Left lung (tissue), 10 donors: ENCODE results near the gene HS3ST6. TPM values are rescaled to one million over a fixed set of nuclear protein-coding genes. Genes with fewer than 3 reads are reported as not detected.

Experiments
- ATAC-seq: fragments of 200-7000 bp; cut with Tn5 transposase; one replicate; pipeline ENCODE4 v1.9.1; 2020; ENCODE audit warnings: moderate library complexity
- DNase-seq, 4 donors: peaks; one replicate each; pipeline ENCODE4 v3.0.0-alpha.2; 2013 to 2020
- H3K27ac ChIP-seq, 2 donors: fragments of 200-600 bp; sonication (generic) in 1 of 2; one replicate each; pipeline versions ENCODE4 v1.5.0 to v1.8.0; 2020 to 2021
- H3K27me3 ChIP-seq, 2 donors: fragments of 200-600 bp; sonication (generic) in 1 of 2; one replicate each; pipeline versions ENCODE4 v1.5.0 to v1.8.0; 2020 to 2021
- H3K36me3 ChIP-seq, 2 donors: fragments of 200-600 bp; sonication (generic) in 1 of 2; one replicate each; pipeline versions ENCODE4 v1.5.0 to v1.8.0; 2020 to 2021
- H3K4me1 ChIP-seq, 2 donors: fragments of 200-600 bp; one replicate each; pipeline ENCODE4 v1.8.0; 2021
- H3K4me3 ChIP-seq, 2 donors: fragments of 200-600 bp; sonication (generic) in 1 of 2; one replicate each; pipeline versions ENCODE4 v1.5.0 to v1.8.0; 2020 to 2021; ENCODE audit warnings: mild to moderate bottlenecking in 1 of 2
- H3K9me3 ChIP-seq, 2 donors: fragments of 200-600 bp; sonication (generic) in 1 of 2; one replicate each; pipeline versions ENCODE4 v1.5.0 to v1.8.0; 2020 to 2021
- intact Hi-C, 2 donors: fragments of 100-400 bp; cut with DNase I; formaldehyde crosslinking; loops; one replicate each; pipeline versions ENCODE4 v1.11.2 to v1.14.2; 2022
- polyA plus RNA-seq, 6 donors: library from polyadenylated mRNA; unstranded; fragments of 120-200 nt; gene quantifications; one replicate each; pipeline ENCODE4 v1.2.1, GENCODE V29; 2013; ENCODE audit not compliant: insufficient read length in 6 of 6
- total RNA-seq, 2 donors: library from RNA; stranded (reverse); fragmentation: NEBNext Ultra II Directional; extraction: Animal tissue kit (Norgen Biotek cat#: 25700); gene quantifications; one replicate each; pipeline ENCODE4 v1.2.1, GENCODE V29; 2021
- TF ChIP-seq, protein P1 (sequence below), 2 donors: fragments of 200-600 bp; sonication (generic) in 1 of 2; IDR thresholded peaks; one replicate each; pipeline versions ENCODE4 v1.5.0 to v1.8.0; 2021; ENCODE audit warnings: antibody characterized with exemption in 2 of 2
- donor health status: DM: no; HTN: yes; CAD: no.
- donor health status: DM: no; HTN: no; CAD: no.

HS3ST6 gene
- total and polyA plus RNA-seq, 8 donors, result 0.13 to 1.4 (median 0.18) TPM; not detected in 4

DNA sequence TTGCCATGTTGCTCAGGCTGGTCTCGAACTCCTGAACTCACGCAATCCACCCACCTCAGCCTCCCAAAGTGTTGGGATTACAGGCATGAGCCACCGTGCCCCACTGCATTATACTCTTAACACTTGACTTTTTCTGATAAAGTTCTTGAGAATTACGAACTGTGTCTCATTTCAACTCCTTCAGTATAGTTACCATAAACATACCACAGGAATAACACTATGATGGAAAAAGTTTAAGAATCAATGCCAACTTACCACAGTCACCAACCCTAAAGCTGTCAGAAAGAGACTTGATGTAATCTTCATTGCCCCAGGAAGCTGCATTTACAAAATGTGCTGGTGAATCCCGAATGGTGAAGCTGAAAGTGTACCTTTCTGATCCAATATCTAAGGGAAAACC is 56.5 kb downstream of the HS3ST6 start:
- no peaks in the 10 kb centered on the region for H3K4me1 ChIP-seq
- DNase-seq (no peak), ATAC-seq (no peak)
- no peaks in the 10 kb centered on the region for H3K36me3 ChIP-seq
- no peaks in the 10 kb centered on the region for H3K9me3 ChIP-seq
- H3K4me3 ChIP-seq, result no peak overlapping the region
- no peak overlapping the region for H3K27ac ChIP-seq
- TF ChIP-seq, protein P1, sequence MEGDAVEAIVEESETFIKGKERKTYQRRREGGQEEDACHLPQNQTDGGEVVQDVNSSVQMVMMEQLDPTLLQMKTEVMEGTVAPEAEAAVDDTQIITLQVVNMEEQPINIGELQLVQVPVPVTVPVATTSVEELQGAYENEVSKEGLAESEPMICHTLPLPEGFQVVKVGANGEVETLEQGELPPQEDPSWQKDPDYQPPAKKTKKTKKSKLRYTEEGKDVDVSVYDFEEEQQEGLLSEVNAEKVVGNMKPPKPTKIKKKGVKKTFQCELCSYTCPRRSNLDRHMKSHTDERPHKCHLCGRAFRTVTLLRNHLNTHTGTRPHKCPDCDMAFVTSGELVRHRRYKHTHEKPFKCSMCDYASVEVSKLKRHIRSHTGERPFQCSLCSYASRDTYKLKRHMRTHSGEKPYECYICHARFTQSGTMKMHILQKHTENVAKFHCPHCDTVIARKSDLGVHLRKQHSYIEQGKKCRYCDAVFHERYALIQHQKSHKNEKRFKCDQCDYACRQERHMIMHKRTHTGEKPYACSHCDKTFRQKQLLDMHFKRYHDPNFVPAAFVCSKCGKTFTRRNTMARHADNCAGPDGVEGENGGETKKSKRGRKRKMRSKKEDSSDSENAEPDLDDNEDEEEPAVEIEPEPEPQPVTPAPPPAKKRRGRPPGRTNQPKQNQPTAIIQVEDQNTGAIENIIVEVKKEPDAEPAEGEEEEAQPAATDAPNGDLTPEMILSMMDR (IDR thresholded peaks at IDR 0.05), result no peak
- intact Hi-C loops, result no loop called here
- H3K27me3 ChIP-seq, result peaks cover 18 to 83% of the 10 kb centered on the region in 2 donors

Other genes starting within 250 kb of the HS3ST6 start
- gene JPT2, start 240.1 kb downstream of the HS3ST6 start, total RNA-seq, result 10 to 100 TPM; 72.2 to 72.3 TPM
- 10 to 100 TPM; 64.8 to 79.5 (median 72.4) TPM for gene JPT2, start 240.1 kb downstream of the HS3ST6 start, polyA plus RNA-seq
- gene MAPK8IP3, start 212.2 kb downstream of the HS3ST6 start, total RNA-seq, result 10 to 100 TPM; 51.7 to 66.0 TPM
- 10 to 100 TPM; 48.1 to 85.9 (median 71.8) TPM for gene MAPK8IP3, start 212.2 kb downstream of the HS3ST6 start, polyA plus RNA-seq
- 10 to 100 TPM; 54.6 to 62.9 TPM for gene NME3, start 146.9 kb downstream of the HS3ST6 start, total RNA-seq
- gene NME3, start 146.9 kb downstream of the HS3ST6 start, polyA plus RNA-seq, result 10 to 100 TPM; 19.9 to 43.8 (median 30.2) TPM
- 10 to 100 TPM; 19.2 to 25.3 TPM for gene EME2, start 145.6 kb downstream of the HS3ST6 start, total RNA-seq
- 10 to 100 TPM in 1 of 6 donors, 1 to 10 TPM in 5; 7.0 to 12.2 (median 8.7) TPM for gene EME2, start 145.6 kb downstream of the HS3ST6 start, polyA plus RNA-seq
- gene MRPS34, start 145.3 kb downstream of the HS3ST6 start, total RNA-seq, result 10 to 100 TPM; 72.5 to 91.5 TPM
- 10 to 100 TPM; 47.5 to 68.9 (median 58.4) TPM for gene MRPS34, start 145.3 kb downstream of the HS3ST6 start, polyA plus RNA-seq
- gene SPSB3, start 135.8 kb downstream of the HS3ST6 start, total RNA-seq, result 10 to 100 TPM; 30.5 to 36.2 TPM
- gene SPSB3, start 135.8 kb downstream of the HS3ST6 start, polyA plus RNA-seq, result 10 to 100 TPM; 23.6 to 40.0 (median 33.0) TPM
- 10 to 100 TPM; 44.0 to 47.9 TPM for gene NUBP2, start 135.5 kb downstream of the HS3ST6 start, total RNA-seq
- 10 to 100 TPM; 32.6 to 56.4 (median 41.0) TPM for gene NUBP2, start 135.5 kb downstream of the HS3ST6 start, polyA plus RNA-seq
- 1 to 10 TPM in 1 of 2 donors, under 1 TPM in 1; 0.37 to 2.2 TPM for gene IGFALS, start 124.7 kb downstream of the HS3ST6 start, total RNA-seq
- gene IGFALS, start 124.7 kb downstream of the HS3ST6 start, polyA plus RNA-seq, result 1 to 10 TPM; 1.8 to 3.3 (median 2.6) TPM
- 10 to 100 TPM; 47.1 to 62.0 TPM for gene HAGH, start 91.6 kb downstream of the HS3ST6 start, total RNA-seq
- 10 to 100 TPM; 21.0 to 29.9 (median 24.9) TPM for gene HAGH, start 91.6 kb downstream of the HS3ST6 start, polyA plus RNA-seq
- 10 to 100 TPM; 20.9 to 22.4 TPM for gene FAHD1, start 91.2 kb downstream of the HS3ST6 start, total RNA-seq
- gene FAHD1, start 91.2 kb downstream of the HS3ST6 start, polyA plus RNA-seq, result 10 to 100 TPM; 17.4 to 23.2 (median 19.0) TPM
- not detected for gene MEIOB, start 46.3 kb downstream of the HS3ST6 start, total RNA-seq
- gene MEIOB, start 46.3 kb downstream of the HS3ST6 start, polyA plus RNA-seq, result under 1 TPM; 0.37 to 0.75 (median 0.59) TPM
- 10 to 100 TPM; 26.1 to 66.7 TPM for gene MSRB1, start 24.8 kb upstream of the HS3ST6 start, total RNA-seq
- 10 to 100 TPM in 5 of 6 donors, 1 to 10 TPM in 1; 9.8 to 15.5 (median 14.4) TPM for gene MSRB1, start 24.8 kb upstream of the HS3ST6 start, polyA plus RNA-seq
- gene RPL3L, start 36.3 kb upstream of the HS3ST6 start, total RNA-seq, result under 1 TPM in 1 of 2 donors, not detected in 1; 0.13 TPM
- under 1 TPM in 5 of 6 donors, not detected in 1; 0.11 to 0.20 (median 0.16) TPM for gene RPL3L, start 36.3 kb upstream of the HS3ST6 start, polyA plus RNA-seq
- 100 to 1,000 TPM in 1 of 2 donors, 10 to 100 TPM in 1; 97.8 to 102 TPM for gene NDUFB10, start 41.1 kb upstream of the HS3ST6 start, total RNA-seq
- 10 to 100 TPM; 77.6 to 96.8 (median 90.0) TPM for gene NDUFB10, start 41.1 kb upstream of the HS3ST6 start, polyA plus RNA-seq
- 1,000 to 10,000 TPM; 1,832 to 2,162 TPM for gene RPS2, start 46.4 kb upstream of the HS3ST6 start, total RNA-seq
- gene RPS2, start 46.4 kb upstream of the HS3ST6 start, polyA plus RNA-seq, result 1,000 to 10,000 TPM; 2,190 to 2,607 (median 2,300) TPM
- not detected for gene RNF151, start 48.4 kb upstream of the HS3ST6 start, total RNA-seq
- under 1 TPM in 1 of 6 donors, not detected in 5; 0.17 TPM for gene RNF151, start 48.4 kb upstream of the HS3ST6 start, polyA plus RNA-seq
- 10 to 100 TPM; 25.8 to 30.9 TPM for gene TBL3, start 53.6 kb upstream of the HS3ST6 start, total RNA-seq
- gene TBL3, start 53.6 kb upstream of the HS3ST6 start, polyA plus RNA-seq, result 10 to 100 TPM; 27.2 to 38.8 (median 31.8) TPM
- 1 to 10 TPM; 4.4 to 5.6 TPM for gene NOXO1, start 63.1 kb upstream of the HS3ST6 start, total RNA-seq
- under 1 TPM in 4 of 6 donors, not detected in 2; 0.30 to 0.78 (median 0.46) TPM for gene NOXO1, start 63.1 kb upstream of the HS3ST6 start, polyA plus RNA-seq
- gene GFER, start 65.8 kb upstream of the HS3ST6 start, total RNA-seq, result 10 to 100 TPM; 25.8 to 26.1 TPM
- 10 to 100 TPM; 15.7 to 21.5 (median 19.1) TPM for gene GFER, start 65.8 kb upstream of the HS3ST6 start, polyA plus RNA-seq
- under 1 TPM; 0.31 to 0.32 TPM for gene SYNGR3, start 71.6 kb upstream of the HS3ST6 start, total RNA-seq
- under 1 TPM; 0.21 to 0.93 (median 0.42) TPM for gene SYNGR3, start 71.6 kb upstream of the HS3ST6 start, polyA plus RNA-seq
- gene ZNF598, start 91.4 kb upstream of the HS3ST6 start, total RNA-seq, result 10 to 100 TPM; 31.5 to 45.9 TPM
- 10 to 100 TPM; 15.2 to 27.8 (median 20.9) TPM for gene ZNF598, start 91.4 kb upstream of the HS3ST6 start, polyA plus RNA-seq
- 1 to 10 TPM in 1 of 2 donors, under 1 TPM in 1; 0.94 to 3.1 TPM for gene NPW, start 101.4 kb upstream of the HS3ST6 start, total RNA-seq
- 1 to 10 TPM; 1.7 to 5.4 (median 2.7) TPM for gene NPW, start 101.4 kb upstream of the HS3ST6 start, polyA plus RNA-seq
- 100 to 1,000 TPM; 186 to 349 TPM for gene NHERF2, start 108.5 kb upstream of the HS3ST6 start, total RNA-seq
- 100 to 1,000 TPM in 3 of 6 donors, 10 to 100 TPM in 3; 68.1 to 170 (median 103) TPM for gene NHERF2, start 108.5 kb upstream of the HS3ST6 start, polyA plus RNA-seq
- 10 to 100 TPM; 19.4 to 29.8 TPM for gene NTHL1, start 129.4 kb upstream of the HS3ST6 start, total RNA-seq
- gene NTHL1, start 129.4 kb upstream of the HS3ST6 start, polyA plus RNA-seq, result 10 to 100 TPM; 20.2 to 30.0 (median 25.8) TPM
- gene TSC2, start 129.6 kb upstream of the HS3ST6 start, total RNA-seq, result 100 to 1,000 TPM; 116 to 126 TPM
- gene TSC2, start 129.6 kb upstream of the HS3ST6 start, polyA plus RNA-seq, result 100 to 1,000 TPM; 116 to 166 (median 131) TPM
- 10 to 100 TPM; 63.2 to 73.5 TPM for gene PKD1, start 217.5 kb upstream of the HS3ST6 start, total RNA-seq
- 100 to 1,000 TPM in 4 of 6 donors, 10 to 100 TPM in 2; 90.1 to 165 (median 116) TPM for gene PKD1, start 217.5 kb upstream of the HS3ST6 start, polyA plus RNA-seq
- under 1 TPM; 0.73 to 0.84 TPM for gene RAB26, start 230.2 kb upstream of the HS3ST6 start, total RNA-seq
- gene RAB26, start 230.2 kb upstream of the HS3ST6 start, polyA plus RNA-seq, result 1 to 10 TPM in 5 of 6 donors, under 1 TPM in 1; 0.91 to 1.9 (median 1.7) TPM
- gene TRAF7, start 237.4 kb upstream of the HS3ST6 start, total RNA-seq, result 10 to 100 TPM; 69.5 to 88.1 TPM
- gene TRAF7, start 237.4 kb upstream of the HS3ST6 start, polyA plus RNA-seq, result 10 to 100 TPM; 48.6 to 59.5 (median 52.2) TPM